ENCODE results near the gene LOXHD1.

The LOXHD1 gene

GRCh38 chr18:46696702-46697101, 39.7 kb upstream of the LOXHD1 start:
- Histone ChIP-seq H3K4me1 (ENCODE audit: control extremely low read depth in 1 of 4, control insufficient read depth in 4 of 4, insufficient read depth in 4 of 4, low read length in 3 of 4) (no peaks in the 10 kb centered on the region), H3K36me3 (ENCODE audit: control insufficient read depth in 4 of 4, insufficient read depth in 4 of 4, low read length in 3 of 4) (no peaks in the 10 kb centered on the region), H3K27me3 (replicated peaks in 2 of 5; ENCODE audit: control insufficient read depth in 4 of 5, insufficient read depth in 5 of 5, low read length in 4 of 5) (peaks cover 0 to 2% (median 0%) of the 10 kb centered on the region in 5 experiments), H3K27ac (ENCODE audit: insufficient read depth in 1 of 2, low read depth in 1 of 2, low read length in 2 of 2, poor library complexity in 1 of 2, severe bottlenecking in 2 of 2) (no peak overlapping the region), H3K4me3 (ENCODE audit: control insufficient read depth in 1 of 7, extremely low read depth in 1 of 7, insufficient read depth in 4 of 7, low read depth in 2 of 7, low read length in 6 of 7) (no peak overlapping the region), H3K9me3 (ENCODE audit: control extremely low read depth in 1 of 5, control insufficient read depth in 4 of 5, insufficient read depth in 2 of 5, low read depth in 1 of 5, low read length in 4 of 5) (peaks cover 0 to 4% (median 0%) of the 10 kb centered on the region in 5 experiments)
- POLR2A ChIA-PET, result no interaction called here
- DNase-seq, result no peak
- CTCF ChIA-PET, result no interaction called here

GRCh38 chr18:46696268-46696667, 39.2 kb upstream of the LOXHD1 start:
- Histone ChIP-seq H3K9me3 (ENCODE audit: control extremely low read depth in 1 of 5, control insufficient read depth in 4 of 5, insufficient read depth in 2 of 5, low read depth in 1 of 5, low read length in 4 of 5) (peaks cover 0 to 4% (median 0%) of the 10 kb centered on the region in 5 experiments), H3K4me3 (ENCODE audit: control insufficient read depth in 1 of 7, extremely low read depth in 1 of 7, insufficient read depth in 4 of 7, low read depth in 2 of 7, low read length in 6 of 7) (no peak overlapping the region), H3K36me3 (ENCODE audit: control insufficient read depth in 4 of 4, insufficient read depth in 4 of 4, low read length in 3 of 4) (no peaks in the 10 kb centered on the region), H3K4me1 (ENCODE audit: control extremely low read depth in 1 of 4, control insufficient read depth in 4 of 4, insufficient read depth in 4 of 4, low read length in 3 of 4) (no peaks in the 10 kb centered on the region), H3K27me3 (replicated peaks in 2 of 5; ENCODE audit: control insufficient read depth in 4 of 5, insufficient read depth in 5 of 5, low read length in 4 of 5) (peaks cover 0 to 2% (median 0%) of the 10 kb centered on the region in 5 experiments), H3K27ac (ENCODE audit: insufficient read depth in 1 of 2, low read depth in 1 of 2, low read length in 2 of 2, poor library complexity in 1 of 2, severe bottlenecking in 2 of 2) (no peak overlapping the region)
- CTCF ChIA-PET, result no interaction called here
- WGBS (ENCODE audit: insufficient coverage), result 92% methylated on average over 2 of the region's 3 CpGs
- POLR2A ChIA-PET, result no interaction called here
- DNase-seq, result no peak

- Histone ChIP-seq H3K27me3 (replicated peaks in 2 of 5; ENCODE audit: control insufficient read depth in 4 of 5, insufficient read depth in 5 of 5, low read length in 4 of 5) (peaks cover 0 to 2% (median 0%) of the 10 kb centered on the region in 5 experiments), H3K9me3 (ENCODE audit: control extremely low read depth in 1 of 5, control insufficient read depth in 4 of 5, insufficient read depth in 2 of 5, low read depth in 1 of 5, low read length in 4 of 5) (peaks cover 0 to 4% (median 0%) of the 10 kb centered on the region in 5 experiments), H3K36me3 (ENCODE audit: control insufficient read depth in 4 of 4, insufficient read depth in 4 of 4, low read length in 3 of 4) (no peaks in the 10 kb centered on the region), H3K4me3 (ENCODE audit: control insufficient read depth in 1 of 7, extremely low read depth in 1 of 7, insufficient read depth in 4 of 7, low read depth in 2 of 7, low read length in 6 of 7) (no peak overlapping the region), H3K4me1 (ENCODE audit: control extremely low read depth in 1 of 4, control insufficient read depth in 4 of 4, insufficient read depth in 4 of 4, low read length in 3 of 4) (no peaks in the 10 kb centered on the region), H3K27ac (ENCODE audit: insufficient read depth in 1 of 2, low read depth in 1 of 2, low read length in 2 of 2, poor library complexity in 1 of 2, severe bottlenecking in 2 of 2) (no peak overlapping the region)
- POLR2A ChIA-PET, result no interaction called here
- 100% methylated on average over 1 of the region's 2 CpGs for WGBS (ENCODE audit: insufficient coverage)
- DNase-seq, result no peak
- CTCF ChIA-PET, result interaction anchor here (1.6 kb wide), 1 partner anchor 28 kb away, joined by 3 read pairs; no protein-coding TSS in a partner anchor
Observed at GRCh38 chr18:46693996-46694395, 37.0 kb upstream of the LOXHD1 start.

GRCh38 chr18:46688853-46689525, 32.0 kb upstream of the LOXHD1 start:
- CTCF ChIA-PET, result interaction anchor here (1.2 kb wide), 1 partner anchor 10 kb away, joined by 3 read pairs; no protein-coding TSS in a partner anchor
- Histone ChIP-seq H3K4me3 (ENCODE audit: control insufficient read depth in 1 of 7, extremely low read depth in 1 of 7, insufficient read depth in 4 of 7, low read depth in 2 of 7, low read length in 6 of 7) (no peak overlapping the region), H3K27ac (ENCODE audit: insufficient read depth in 1 of 2, low read depth in 1 of 2, low read length in 2 of 2, poor library complexity in 1 of 2, severe bottlenecking in 2 of 2) (no peak overlapping the region), H3K4me1 (ENCODE audit: control extremely low read depth in 1 of 4, control insufficient read depth in 4 of 4, insufficient read depth in 4 of 4, low read length in 3 of 4) (no peaks in the 10 kb centered on the region), H3K9me3 (ENCODE audit: control extremely low read depth in 1 of 5, control insufficient read depth in 4 of 5, insufficient read depth in 2 of 5, low read depth in 1 of 5, low read length in 4 of 5) (no peaks in the 10 kb centered on the region), H3K27me3 (replicated peaks in 2 of 5; ENCODE audit: control insufficient read depth in 4 of 5, insufficient read depth in 5 of 5, low read length in 4 of 5) (no peaks in the 10 kb centered on the region), H3K36me3 (ENCODE audit: control insufficient read depth in 4 of 4, insufficient read depth in 4 of 4, low read length in 3 of 4) (no peaks in the 10 kb centered on the region)
- POLR2A ChIA-PET, result no interaction called here
- 98% methylated on average over 10 of the region's 12 CpGs for WGBS (ENCODE audit: insufficient coverage)
- DNase-seq, result no peak

GRCh38 chr18:46686186-46686585, 29.2 kb upstream of the LOXHD1 start:
- 100% methylated on average over 8 of the region's 9 CpGs for WGBS (ENCODE audit: insufficient coverage)
- no peaks in the 10 kb centered on the region for H3K9me3 ChIP-seq (ENCODE audit: control extremely low read depth in 1 of 5, control insufficient read depth in 4 of 5, insufficient read depth in 2 of 5, low read depth in 1 of 5, low read length in 4 of 5)
- CTCF ChIA-PET, result no interaction called here
- H3K4me3 ChIP-seq (ENCODE audit: control insufficient read depth in 1 of 7, extremely low read depth in 1 of 7, insufficient read depth in 4 of 7, low read depth in 2 of 7, low read length in 6 of 7), result no peak overlapping the region
- POLR2A ChIA-PET, result no interaction called here
- no peaks in the 10 kb centered on the region for H3K4me1 ChIP-seq (ENCODE audit: control extremely low read depth in 1 of 4, control insufficient read depth in 4 of 4, insufficient read depth in 4 of 4, low read length in 3 of 4)
- H3K27ac ChIP-seq (ENCODE audit: insufficient read depth in 1 of 2, low read depth in 1 of 2, low read length in 2 of 2, poor library complexity in 1 of 2, severe bottlenecking in 2 of 2), result no peak overlapping the region
- no peak for DNase-seq
- peaks cover 0 to 3% (median 0%) of the 10 kb centered on the region in 5 experiments for H3K27me3 ChIP-seq (replicated peaks in 2 of 5; ENCODE audit: control insufficient read depth in 4 of 5, insufficient read depth in 5 of 5, low read length in 4 of 5)
- H3K36me3 ChIP-seq (ENCODE audit: control insufficient read depth in 4 of 4, insufficient read depth in 4 of 4, low read length in 3 of 4), result no peaks in the 10 kb centered on the region

GRCh38 chr18:46683252-46683651, 26.2 kb upstream of the LOXHD1 start:
- CTCF ChIA-PET, result no interaction called here
- no peak for DNase-seq
- peaks cover 0 to 3% (median 0%) of the 10 kb centered on the region in 5 experiments for H3K27me3 ChIP-seq (replicated peaks in 2 of 5; ENCODE audit: control insufficient read depth in 4 of 5, insufficient read depth in 5 of 5, low read length in 4 of 5)
- H3K4me1 ChIP-seq (ENCODE audit: control extremely low read depth in 1 of 4, control insufficient read depth in 4 of 4, insufficient read depth in 4 of 4, low read length in 3 of 4), result no peaks in the 10 kb centered on the region
- no peaks in the 10 kb centered on the region for H3K36me3 ChIP-seq (ENCODE audit: control insufficient read depth in 4 of 4, insufficient read depth in 4 of 4, low read length in 3 of 4)
- no peak overlapping the region for H3K27ac ChIP-seq (ENCODE audit: insufficient read depth in 1 of 2, low read depth in 1 of 2, low read length in 2 of 2, poor library complexity in 1 of 2, severe bottlenecking in 2 of 2)
- H3K4me3 ChIP-seq (ENCODE audit: control insufficient read depth in 1 of 7, extremely low read depth in 1 of 7, insufficient read depth in 4 of 7, low read depth in 2 of 7, low read length in 6 of 7), result no peak overlapping the region
- 89% methylated on average over 1 of the region's 4 CpGs for WGBS (ENCODE audit: insufficient coverage)
- POLR2A ChIA-PET, result no interaction called here
- H3K9me3 ChIP-seq (ENCODE audit: control extremely low read depth in 1 of 5, control insufficient read depth in 4 of 5, insufficient read depth in 2 of 5, low read depth in 1 of 5, low read length in 4 of 5), result peaks cover 0 to 2% (median 0%) of the 10 kb centered on the region in 5 experiments

GRCh38 chr18:46680784-46681695, 24.0 kb upstream of the LOXHD1 start:
- ChIA-PET CTCF (interaction anchor here (0.6 to 1.1 kb wide), 2 partner anchors 24 to 266 kb away, joined by 3 to 4 read pairs; partner anchors contain the start of gene LOXHD1), POLR2A (no interaction called here)
- no peak for DNase-seq
- no peak overlapping the region for H3K27ac ChIP-seq (ENCODE audit: insufficient read depth in 1 of 2, low read depth in 1 of 2, low read length in 2 of 2, poor library complexity in 1 of 2, severe bottlenecking in 2 of 2)
- no peaks in the 10 kb centered on the region for H3K4me1 ChIP-seq (ENCODE audit: control extremely low read depth in 1 of 4, control insufficient read depth in 4 of 4, insufficient read depth in 4 of 4, low read length in 3 of 4)
- no peak overlapping the region for H3K4me3 ChIP-seq (ENCODE audit: control insufficient read depth in 1 of 7, extremely low read depth in 1 of 7, insufficient read depth in 4 of 7, low read depth in 2 of 7, low read length in 6 of 7)
- 88% methylated on average over 6 of the region's 12 CpGs for WGBS (ENCODE audit: insufficient coverage)
- no peaks in the 10 kb centered on the region for H3K36me3 ChIP-seq (ENCODE audit: control insufficient read depth in 4 of 4, insufficient read depth in 4 of 4, low read length in 3 of 4)
- peaks cover 0 to 2% (median 0%) of the 10 kb centered on the region in 5 experiments for H3K9me3 ChIP-seq (ENCODE audit: control extremely low read depth in 1 of 5, control insufficient read depth in 4 of 5, insufficient read depth in 2 of 5, low read depth in 1 of 5, low read length in 4 of 5)
- peaks cover 0 to 12% (median 4%) of the 10 kb centered on the region in 5 experiments for H3K27me3 ChIP-seq (replicated peaks in 2 of 5; ENCODE audit: control insufficient read depth in 4 of 5, insufficient read depth in 5 of 5, low read length in 4 of 5)
